ENCODE measurements around the gene ALPP.
"Not testable (repeated sequence)": the region's sequence is repeated elsewhere in the genome, so short reads cannot be mapped to it uniquely, and the experiment has no call there.

Gene ALPP

GRCh38 chr2:232387451-232388171 lies 9.1 kb downstream of the ALPP start:
- TF ChIP-seq CTCF (IDR thresholded peaks at IDR 0.05) = no peak
- H3K36me3 ChIP-seq = no peaks in the 10 kb centered on the region
- no peaks in the 10 kb centered on the region for H3K9me3 ChIP-seq
- peaks cover 0 to 25% (median 17%) of the 10 kb centered on the region in 4 donors for H3K4me1 ChIP-seq
- no peak overlapping the region for H3K4me3 ChIP-seq
- H3K27ac ChIP-seq = no peak overlapping the region
- DNase-seq = no peak
- H3K27me3 ChIP-seq = peaks cover 0 to 83% of the 10 kb centered on the region in 2 donors
- intact Hi-C loops (cut with DNase I; ENCODE audit: low total_unique reads) = no loop called here

GRCh38 chr2:232388324-232388891 lies 9.9 kb downstream of the ALPP start:
- Histone ChIP-seq H3K27me3 (peaks cover 0 to 75% of the 10 kb centered on the region in 2 donors), H3K4me1 (peaks cover 0 to 25% (median 17%) of the 10 kb centered on the region in 4 donors), H3K36me3 (no peaks in the 10 kb centered on the region), H3K9me3 (no peaks in the 10 kb centered on the region), H3K4me3 (no peak overlapping the region), H3K27ac (no peak overlapping the region)
- DNase-seq = no peak
- intact Hi-C loops (cut with DNase I; ENCODE audit: low total_unique reads) = no loop called here
- TF ChIP-seq CTCF (IDR thresholded peaks at IDR 0.05) = no peak

DNA sequence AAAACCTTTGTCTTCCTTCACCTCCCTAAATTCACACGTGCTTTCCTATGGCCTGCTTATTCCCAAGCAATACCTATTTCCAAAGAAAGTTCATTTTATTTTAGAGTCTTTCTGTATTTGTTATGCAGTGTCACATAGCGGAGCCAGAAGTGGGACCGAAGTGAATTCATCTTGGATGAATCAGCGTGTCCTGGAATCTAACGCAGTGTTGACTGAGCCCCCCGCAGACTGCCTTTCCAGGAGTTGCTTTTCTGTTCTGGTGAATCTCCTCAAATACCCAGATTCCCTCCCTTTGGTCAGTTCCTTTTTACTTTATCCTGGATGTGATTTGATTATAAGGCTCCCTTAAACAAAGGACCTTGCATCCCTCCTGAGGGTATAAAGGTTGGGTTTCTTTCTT lies 10.8 kb downstream of the ALPP start:
- no peak overlapping the region for H3K27ac ChIP-seq
- peaks cover 0 to 25% (median 17%) of the 10 kb centered on the region in 4 donors for H3K4me1 ChIP-seq
- H3K4me3 ChIP-seq = no peak overlapping the region
- H3K36me3 ChIP-seq = no peaks in the 10 kb centered on the region
- no peaks in the 10 kb centered on the region for H3K9me3 ChIP-seq
- no peak for DNase-seq
- H3K27me3 ChIP-seq = peaks cover 0 to 71% of the 10 kb centered on the region in 2 donors
- no peak for TF ChIP-seq CTCF (IDR thresholded peaks at IDR 0.05)
- intact Hi-C loops (cut with DNase I; ENCODE audit: low total_unique reads) = no loop called here

DNA sequence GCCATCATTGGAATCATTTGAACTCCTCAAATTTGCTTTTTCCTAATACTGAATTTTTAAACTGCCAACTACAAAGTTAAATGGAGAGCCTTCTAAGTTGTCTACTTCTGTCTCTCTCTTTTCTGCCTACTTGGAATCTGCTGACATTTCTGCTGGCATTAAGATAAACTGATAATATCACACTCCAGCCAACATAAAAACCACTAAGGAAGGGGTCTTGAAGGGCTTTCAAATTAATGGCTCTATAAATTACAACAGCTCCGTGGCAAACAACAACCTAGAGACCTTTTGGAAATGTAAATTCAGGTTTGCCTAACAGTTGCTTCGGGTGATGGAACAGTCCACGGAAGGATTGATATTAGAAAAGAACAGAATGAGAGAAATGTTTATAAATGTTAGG lies 12.1 kb downstream of the ALPP start:
- Histone ChIP-seq H3K36me3 (no peaks in the 10 kb centered on the region), H3K4me1 (peaks cover 0 to 25% (median 17%) of the 10 kb centered on the region in 4 donors), H3K27me3 (peaks cover 0 to 65% of the 10 kb centered on the region in 2 donors), H3K9me3 (no peaks in the 10 kb centered on the region), H3K4me3 (no peak overlapping the region), H3K27ac (no peak overlapping the region)
- no peak for TF ChIP-seq CTCF (IDR thresholded peaks at IDR 0.05)
- intact Hi-C loops (cut with DNase I; ENCODE audit: low total_unique reads) = no loop called here
- DNase-seq = no peak

DNA sequence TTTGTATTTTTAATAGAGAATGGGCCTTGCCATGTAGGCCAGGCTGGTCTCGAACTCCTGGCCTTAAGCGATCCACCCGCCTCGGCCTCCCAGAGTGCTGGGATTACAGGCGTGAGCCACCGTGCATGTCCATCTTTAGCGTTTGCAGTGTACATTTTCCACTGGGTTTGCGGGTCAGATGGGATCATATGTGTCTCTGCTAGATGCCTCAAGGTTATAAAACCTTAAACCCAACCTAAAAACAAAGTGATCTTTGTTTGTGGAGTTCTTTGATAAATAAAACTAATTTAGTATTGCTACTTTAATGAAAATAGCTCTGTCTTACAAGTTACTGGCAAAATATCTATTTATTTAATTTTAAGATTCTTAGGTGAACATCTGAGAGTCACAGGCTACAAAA lies 15.0 kb downstream of the ALPP start:
- H3K27ac ChIP-seq = no peak overlapping the region
- intact Hi-C loops (cut with DNase I; ENCODE audit: low total_unique reads) = no loop called here
- no peak for TF ChIP-seq CTCF (IDR thresholded peaks at IDR 0.05)
- DNase-seq = no peak
- peaks cover 0 to 38% of the 10 kb centered on the region in 2 donors for H3K27me3 ChIP-seq
- H3K4me1 ChIP-seq = peaks cover 0 to 2% (median 1%) of the 10 kb centered on the region in 4 donors
- H3K9me3 ChIP-seq = no peaks in the 10 kb centered on the region
- H3K4me3 ChIP-seq = no peak overlapping the region
- no peaks in the 10 kb centered on the region for H3K36me3 ChIP-seq

DNA sequence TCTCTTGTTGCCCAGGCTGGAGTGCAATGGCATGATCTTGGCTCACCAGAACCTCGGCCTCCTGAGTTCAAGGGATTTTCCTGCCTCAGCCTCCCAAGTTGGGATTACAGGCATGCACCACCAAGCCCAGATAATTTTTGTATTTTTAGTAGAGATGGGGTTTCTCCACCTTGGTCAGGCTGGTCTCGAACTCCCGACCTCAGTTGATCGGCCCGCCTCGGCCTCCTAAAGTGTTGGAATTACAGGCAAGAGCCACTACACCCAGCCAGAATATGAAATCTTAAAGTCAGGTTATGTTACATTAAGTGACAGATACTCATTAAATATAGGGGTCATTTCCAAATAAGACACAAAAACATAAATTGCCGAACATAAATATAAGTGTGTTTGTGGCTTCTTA lies 15.9 kb downstream of the ALPP start:
- H3K4me1 ChIP-seq; intact Hi-C loops (cut with DNase I; ENCODE audit: low total_unique reads): not testable (repeated sequence)

More for the DNA sequence above, 15.9 kb downstream of the ALPP start:
- peaks cover 0 to 33% of the 10 kb centered on the region in 2 donors for H3K27me3 ChIP-seq
- not testable (repeated sequence) for H3K36me3 ChIP-seq, H3K4me3 ChIP-seq, DNase-seq, H3K9me3 ChIP-seq, H3K27ac ChIP-seq

Data from tibial artery (tissue), 4 donors.